ENCODE results near the gene PRRG3.
A peak's percentile ranks its signal among the peaks of the same experiment; 100 is the strongest.

Gene PRRG3

GRCh38 chrX:151710457-151710856, 15.2 kb downstream of the PRRG3 start:
- no peak for DNase-seq

GRCh38 chrX:151711154-151711553, 15.9 kb downstream of the PRRG3 start:
- DNase-seq: no peak

- DNase-seq: no peak
Observed at GRCh38 chrX:151711787-151712186, 16.5 kb downstream of the PRRG3 start.

GRCh38 chrX:151712253-151712652, 17.0 kb downstream of the PRRG3 start:
- DNase-seq: no peak

GRCh38 chrX:151713849-151714248, 18.6 kb downstream of the PRRG3 start:
- DNase-seq: peak; percentile 16 to 20

GRCh38 chrX:151714362-151714761, 19.1 kb downstream of the PRRG3 start:
- DNase-seq: no peak

- DNase-seq: no peak
Observed at GRCh38 chrX:151715752-151716151, 20.5 kb downstream of the PRRG3 start, which contains the start of gene FATE1. Gene FATE1, plus strand, starts transcription at chrX:151716035. Its CDS starts 85 bp downstream, at chrX:151716120.

GRCh38 chrX:151722241-151722846, 27.1 kb downstream of the PRRG3 start:
- DNase-seq: no peak

- no peak for DNase-seq
Observed at GRCh38 chrX:151723156-151723760, 28.0 kb downstream of the PRRG3 start.

GRCh38 chrX:151724563-151725337, 29.5 kb downstream of the PRRG3 start:
- no peak for DNase-seq

- DNase-seq: no peak
Observed at GRCh38 chrX:151725338-151725614, 30.0 kb downstream of the PRRG3 start.

- no peak for DNase-seq
Observed at GRCh38 chrX:151726751-151727150, 31.5 kb downstream of the PRRG3 start.

- DNase-seq: no peak
Observed at GRCh38 chrX:151727346-151727745, 32.1 kb downstream of the PRRG3 start.

- DNase-seq: no peak
Observed at GRCh38 chrX:151729056-151729725, 33.9 kb downstream of the PRRG3 start.

- DNase-seq: no peak
Observed at GRCh38 chrX:151734446-151734845, 39.2 kb downstream of the PRRG3 start, which contains the start of gene CNGA2. Gene CNGA2, plus strand, starts transcription at chrX:151734746. Its CDS starts 3,738 bp downstream, at chrX:151738484.

- DNase-seq: no peak
Observed at GRCh38 chrX:151735219-151735618, 40.0 kb downstream of the PRRG3 start.

GRCh38 chrX:151736685-151737084, 41.4 kb downstream of the PRRG3 start:
- no peak for DNase-seq

- no peak for DNase-seq
Observed at GRCh38 chrX:151737494-151737893, 42.2 kb downstream of the PRRG3 start.

- DNase-seq: no peak
Observed at GRCh38 chrX:151738751-151739150, 43.5 kb downstream of the PRRG3 start.

- no peak for DNase-seq
Observed at GRCh38 chrX:151741606-151742005, 46.3 kb downstream of the PRRG3 start.

GRCh38 chrX:151742311-151742710, 47.1 kb downstream of the PRRG3 start:
- no peak for DNase-seq

GRCh38 chrX:151743651-151744470, 48.6 kb downstream of the PRRG3 start:
- DNase-seq: no peak

GRCh38 chrX:151745651-151746050, 50.4 kb downstream of the PRRG3 start:
- no peak for DNase-seq
